ENCODE measurements around the gene RASA2.
"Not testable (repeated sequence)": the region's sequence is repeated elsewhere in the genome, so short reads cannot be mapped to it uniquely, and the experiment has no call there.

The RASA2 gene

DNA sequence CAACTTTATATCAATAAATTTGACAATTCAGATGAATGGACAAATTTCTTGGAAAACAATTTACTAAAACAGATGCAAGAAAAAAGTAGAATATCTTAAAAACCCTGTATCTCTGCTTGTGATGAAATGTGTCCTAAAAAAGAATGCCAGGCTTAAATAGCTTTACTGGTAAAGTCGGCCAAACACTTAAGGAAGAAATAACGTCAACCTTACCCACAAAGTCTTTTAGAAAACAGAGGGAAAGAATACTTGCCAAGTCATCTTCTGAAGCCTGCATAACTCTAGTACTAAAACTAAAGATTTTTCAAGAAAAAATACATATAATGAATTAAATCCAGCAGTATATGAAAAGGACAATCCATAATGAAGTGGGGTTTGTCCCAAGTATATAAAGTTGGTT is 111.1 kb downstream of the RASA2 start:
- H3K36me3 ChIP-seq (ENCODE audit: insufficient read depth, low read length): peaks cover 34% of the 10 kb centered on the region
- no peak overlapping the region for H3K4me3 ChIP-seq (ENCODE audit: low read length)
- no peaks in the 10 kb centered on the region for H3K4me1 ChIP-seq (ENCODE audit: insufficient read depth, low read length)
- H3K27me3 ChIP-seq (ENCODE audit: insufficient read depth, low read length): no peaks in the 10 kb centered on the region
- H3K9me3 ChIP-seq (ENCODE audit: low read length): peaks cover 15% of the 10 kb centered on the region
- H2AFZ ChIP-seq (ENCODE audit: low read depth, low read length): no peak overlapping the region

DNA sequence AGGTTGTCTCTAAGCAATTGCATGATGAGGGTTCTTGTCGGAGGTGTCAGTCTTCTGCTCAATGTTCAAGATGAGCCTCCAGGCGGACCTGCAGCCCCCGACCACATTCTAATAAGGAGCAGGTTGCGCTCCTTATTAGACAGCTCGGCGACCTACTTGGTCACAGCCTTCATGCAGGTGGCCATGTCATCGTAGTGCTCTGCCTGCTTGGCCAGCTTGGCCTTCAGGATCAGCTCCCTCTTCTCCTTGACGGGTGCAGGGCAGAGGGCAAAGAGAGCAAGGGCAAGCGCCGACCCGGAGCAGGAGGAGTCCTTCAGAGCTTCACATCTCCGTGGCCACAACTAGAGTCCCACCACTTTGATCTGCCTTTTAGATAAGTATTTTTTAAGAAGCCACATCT is 113.5 kb downstream of the RASA2 start:
- H3K27me3 ChIP-seq (ENCODE audit: insufficient read depth, low read length): no peaks in the 10 kb centered on the region
- H3K4me3 ChIP-seq (ENCODE audit: low read length): no peak overlapping the region
- H3K4me1 ChIP-seq (ENCODE audit: insufficient read depth, low read length): no peaks in the 10 kb centered on the region
- peaks cover 9% of the 10 kb centered on the region for H3K9me3 ChIP-seq (ENCODE audit: low read length)
- peaks cover 27% of the 10 kb centered on the region for H3K36me3 ChIP-seq (ENCODE audit: insufficient read depth, low read length)
- no peak overlapping the region for H2AFZ ChIP-seq (ENCODE audit: low read depth, low read length)

DNA sequence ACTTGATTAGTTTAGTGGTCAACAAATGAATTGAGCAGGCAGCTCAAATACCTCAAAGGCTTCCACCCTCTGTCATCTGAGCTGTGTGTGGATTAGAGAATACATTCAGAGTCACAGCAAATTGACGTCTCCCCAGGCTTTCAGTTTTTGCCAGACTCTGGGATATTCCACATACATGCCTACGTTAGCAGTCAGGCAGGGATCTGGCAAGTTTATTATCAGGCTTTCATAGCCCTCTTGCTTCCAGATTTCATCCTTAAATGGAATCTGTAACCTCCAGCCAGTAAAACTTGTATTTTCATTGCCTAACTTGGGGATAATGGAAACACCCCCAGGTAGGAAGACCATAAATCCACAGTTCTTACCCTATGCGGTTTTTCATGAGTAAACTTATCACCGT is 115.9 kb downstream of the RASA2 start:
- H3K36me3 ChIP-seq (ENCODE audit: insufficient read depth, low read length): peaks cover 11% of the 10 kb centered on the region
- H3K27me3 ChIP-seq (ENCODE audit: insufficient read depth, low read length): no peaks in the 10 kb centered on the region
- no peak overlapping the region for H3K4me3 ChIP-seq (ENCODE audit: low read length)
- no peaks in the 10 kb centered on the region for H3K4me1 ChIP-seq (ENCODE audit: insufficient read depth, low read length)
- no peak overlapping the region for H2AFZ ChIP-seq (ENCODE audit: low read depth, low read length)
- H3K9me3 ChIP-seq (ENCODE audit: low read length): peaks cover 7% of the 10 kb centered on the region

DNA sequence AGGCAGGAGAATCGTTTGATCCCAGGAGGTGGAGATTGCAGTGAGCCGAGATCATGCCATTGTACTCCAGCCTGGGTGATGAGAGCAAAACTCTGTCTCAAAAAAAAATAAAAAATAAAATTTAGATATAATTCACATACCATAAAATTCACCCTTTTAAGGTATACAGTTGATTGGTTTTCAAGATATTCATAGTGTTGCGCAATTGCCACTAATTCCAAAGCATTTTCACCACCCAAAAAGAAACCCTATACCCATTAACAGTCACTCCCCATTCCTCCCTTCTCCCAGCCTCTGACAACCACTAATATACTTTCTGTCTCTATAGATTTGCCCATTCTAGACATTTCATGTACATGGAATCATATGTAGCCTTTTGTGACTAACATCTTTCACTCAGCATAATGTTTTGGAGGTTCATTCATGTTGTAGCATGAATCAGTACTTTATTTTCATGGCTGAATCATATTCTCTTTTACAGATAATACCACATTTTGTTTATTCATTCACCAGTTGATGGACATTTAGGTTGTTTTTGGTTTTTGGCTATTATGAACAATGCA is 116.7 kb downstream of the RASA2 start:
- no peak overlapping the region for H2AFZ ChIP-seq (ENCODE audit: low read depth, low read length)
- no peak overlapping the region for H3K4me3 ChIP-seq (ENCODE audit: low read length)
- H3K9me3 ChIP-seq (ENCODE audit: low read length): peaks cover 7% of the 10 kb centered on the region
- no peaks in the 10 kb centered on the region for H3K4me1 ChIP-seq (ENCODE audit: insufficient read depth, low read length)
- H3K27me3 ChIP-seq (ENCODE audit: insufficient read depth, low read length): no peaks in the 10 kb centered on the region
- H3K36me3 ChIP-seq (ENCODE audit: insufficient read depth, low read length): peaks cover 19% of the 10 kb centered on the region

DNA sequence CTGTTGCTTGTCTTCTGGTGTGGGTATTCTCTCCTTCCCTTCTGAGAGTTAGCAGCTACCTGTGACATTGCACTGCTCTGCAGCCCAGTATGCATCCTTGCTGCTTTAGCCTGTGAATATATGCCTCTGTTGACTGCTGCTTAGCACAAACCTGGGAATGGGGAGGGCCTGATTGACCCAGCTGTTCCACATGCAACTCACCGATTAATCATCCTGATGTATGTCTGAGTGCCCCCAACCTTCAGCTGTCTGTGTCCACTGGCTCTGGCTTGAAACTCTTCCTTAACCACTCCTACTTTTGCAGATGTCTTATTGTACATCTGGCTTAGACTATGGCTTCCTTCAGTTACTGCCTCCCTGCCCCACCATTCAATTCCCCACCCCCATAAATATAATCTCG is 119.1 kb downstream of the RASA2 start:
- Histone ChIP-seq H3K36me3 (ENCODE audit: insufficient read depth, low read length) (peaks cover 30% of the 10 kb centered on the region), H3K4me3 (ENCODE audit: low read length) (no peak overlapping the region), H3K9me3 (ENCODE audit: low read length) (peaks cover 5% of the 10 kb centered on the region), H3K27me3 (ENCODE audit: insufficient read depth, low read length) (no peaks in the 10 kb centered on the region), H2AFZ (ENCODE audit: low read depth, low read length) (no peak overlapping the region), H3K4me1 (ENCODE audit: insufficient read depth, low read length) (no peaks in the 10 kb centered on the region)

DNA sequence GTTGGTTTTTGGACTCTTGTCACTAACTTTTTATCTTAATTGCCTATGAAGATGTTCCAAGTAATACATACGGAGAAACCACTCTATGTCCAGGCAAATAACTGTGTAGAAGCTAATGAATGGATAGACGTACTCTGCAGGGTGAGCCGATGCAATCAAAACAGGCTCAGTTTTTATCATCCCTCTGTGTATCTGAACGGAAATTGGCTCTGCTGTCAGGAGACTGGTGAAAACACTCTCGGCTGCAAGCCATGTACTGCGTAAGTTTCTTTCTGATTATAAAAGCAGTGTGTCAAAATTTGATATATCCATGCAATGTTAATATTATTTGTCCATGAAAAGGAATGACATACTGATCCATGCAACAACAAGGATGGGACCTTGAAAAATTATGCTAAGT is 121.6 kb downstream of the RASA2 start:
- Histone ChIP-seq H3K4me3 (ENCODE audit: low read length) (no peak overlapping the region), H3K4me1 (ENCODE audit: insufficient read depth, low read length) (no peaks in the 10 kb centered on the region), H3K9me3 (ENCODE audit: low read length) (no peaks in the 10 kb centered on the region), H3K27me3 (ENCODE audit: insufficient read depth, low read length) (no peaks in the 10 kb centered on the region), H3K36me3 (ENCODE audit: insufficient read depth, low read length) (peaks cover 46% of the 10 kb centered on the region), H2AFZ (ENCODE audit: low read depth, low read length) (no peak overlapping the region)

DNA sequence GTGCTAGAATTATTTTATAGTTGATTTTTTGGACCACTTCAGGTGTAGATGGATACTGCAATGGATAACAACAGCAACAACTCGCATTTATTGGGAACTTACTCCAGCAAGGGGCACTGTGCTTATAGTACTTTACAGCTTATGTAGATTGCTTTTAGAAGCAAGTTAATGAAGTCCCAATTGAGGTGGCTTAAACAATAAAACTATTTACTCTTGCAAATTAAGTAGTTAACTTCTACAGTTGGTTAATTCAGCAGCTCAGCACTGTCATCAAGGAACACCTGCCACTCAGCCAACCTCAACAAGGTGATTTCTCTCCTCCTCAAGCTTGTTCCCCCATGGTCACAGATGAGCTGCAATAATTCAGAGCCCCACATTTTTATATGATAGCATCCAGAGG is 124.1 kb downstream of the RASA2 start:
- H2AFZ ChIP-seq (ENCODE audit: low read depth, low read length): no peak overlapping the region
- no peaks in the 10 kb centered on the region for H3K4me1 ChIP-seq (ENCODE audit: insufficient read depth, low read length)
- no peaks in the 10 kb centered on the region for H3K9me3 ChIP-seq (ENCODE audit: low read length)
- H3K27me3 ChIP-seq (ENCODE audit: insufficient read depth, low read length): no peaks in the 10 kb centered on the region
- H3K4me3 ChIP-seq (ENCODE audit: low read length): no peak overlapping the region
- peaks cover 44% of the 10 kb centered on the region for H3K36me3 ChIP-seq (ENCODE audit: insufficient read depth, low read length)

DNA sequence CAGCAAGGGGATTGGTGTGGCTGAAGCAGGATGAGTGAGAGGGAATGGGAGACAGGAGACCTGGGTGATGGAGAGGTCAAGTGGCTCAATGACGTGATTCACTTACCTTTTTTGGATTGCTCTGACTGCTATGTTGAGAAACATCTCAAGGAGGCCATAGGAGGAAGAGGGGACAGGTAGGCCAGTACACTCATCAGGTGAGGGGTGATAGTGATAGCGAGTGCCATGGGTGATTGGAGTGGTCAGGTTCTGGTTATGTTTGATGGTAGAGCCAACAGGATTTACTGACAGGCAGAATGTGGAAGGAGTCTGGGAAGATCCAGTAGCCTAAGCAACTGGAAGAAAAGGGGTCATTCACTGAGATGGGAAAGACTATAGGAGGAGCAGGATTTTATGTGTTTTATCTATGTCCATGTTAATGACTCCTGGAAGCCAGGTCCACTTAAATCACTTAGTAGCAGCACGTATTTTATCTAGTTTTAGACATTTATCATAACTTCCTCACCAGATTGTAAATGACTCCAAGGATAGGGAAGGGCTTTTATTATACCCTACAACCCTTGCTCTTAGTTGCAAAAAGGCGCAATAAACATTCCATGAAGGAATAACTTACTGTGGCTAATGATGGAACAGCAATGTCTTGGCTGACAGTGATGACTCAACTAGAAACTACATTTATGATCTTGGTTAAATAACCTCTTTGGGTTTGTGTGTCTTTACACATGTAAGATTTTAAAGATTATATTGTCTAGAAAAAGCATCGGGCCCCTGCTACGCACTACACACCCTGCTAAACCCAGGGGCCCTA is 131.5 kb downstream of the RASA2 start:
- Histone ChIP-seq H3K27me3 (ENCODE audit: insufficient read depth, low read length) (no peaks in the 10 kb centered on the region), H3K36me3 (ENCODE audit: insufficient read depth, low read length) (no peaks in the 10 kb centered on the region)

DNA sequence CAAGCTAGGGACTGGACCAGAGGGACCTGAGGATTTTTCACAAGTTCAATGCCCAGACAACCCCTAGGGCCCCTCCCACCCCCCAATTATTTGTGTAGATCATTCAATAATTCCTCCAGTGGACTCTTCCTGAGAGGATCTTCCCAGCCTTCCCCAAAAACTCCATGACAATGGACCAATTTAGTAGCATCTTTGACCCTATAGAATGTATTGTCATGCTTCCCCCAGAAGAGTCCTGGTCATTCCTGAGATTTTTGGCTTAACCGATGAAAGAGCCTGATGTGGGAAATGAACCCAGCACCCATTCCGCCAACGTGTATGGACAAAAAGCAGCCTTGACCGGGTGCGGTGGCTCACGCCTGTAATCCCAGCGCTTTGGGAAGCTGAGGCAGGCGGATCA is 132.1 kb downstream of the RASA2 start:
- H3K27me3 ChIP-seq (ENCODE audit: insufficient read depth, low read length): no peaks in the 10 kb centered on the region
- H3K9me3 ChIP-seq (ENCODE audit: low read length): peaks cover 2% of the 10 kb centered on the region
- no peaks in the 10 kb centered on the region for H3K36me3 ChIP-seq (ENCODE audit: insufficient read depth, low read length)
- no peak overlapping the region for H2AFZ ChIP-seq (ENCODE audit: low read depth, low read length)
- no peaks in the 10 kb centered on the region for H3K4me1 ChIP-seq (ENCODE audit: insufficient read depth, low read length)
- H3K4me3 ChIP-seq (ENCODE audit: low read length): no peak overlapping the region

More for the DNA sequence above, 131.5 kb downstream of the RASA2 start:
- no peak overlapping the region for H3K4me3 ChIP-seq (ENCODE audit: low read length)
- H2AFZ ChIP-seq (ENCODE audit: low read depth, low read length): no peak overlapping the region
- H3K4me1 ChIP-seq (ENCODE audit: insufficient read depth, low read length): no peaks in the 10 kb centered on the region
- peaks cover 2% of the 10 kb centered on the region for H3K9me3 ChIP-seq (ENCODE audit: low read length)

DNA sequence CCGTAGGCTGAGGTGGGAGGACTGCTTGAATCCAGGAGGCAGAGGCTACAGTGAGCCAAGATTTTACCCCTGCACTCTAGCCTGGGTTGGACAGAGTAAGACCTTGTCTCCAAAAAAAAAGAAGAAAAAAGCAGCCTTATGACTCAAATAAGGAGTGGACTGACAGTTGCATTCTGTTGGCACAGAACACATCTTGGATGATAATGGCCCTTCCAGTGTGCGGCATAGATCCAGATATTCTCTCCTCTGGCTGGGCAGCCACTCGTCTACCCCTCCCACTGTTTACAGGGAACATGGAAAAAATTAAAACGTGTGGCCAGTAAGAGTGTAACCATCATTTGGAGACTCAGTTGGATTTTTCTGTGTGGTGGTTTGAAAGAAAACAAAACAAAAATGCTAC is 132.6 kb downstream of the RASA2 start:
- no peaks in the 10 kb centered on the region for H3K36me3 ChIP-seq (ENCODE audit: insufficient read depth, low read length)
- no peak overlapping the region for H2AFZ ChIP-seq (ENCODE audit: low read depth, low read length)
- no peaks in the 10 kb centered on the region for H3K4me1 ChIP-seq (ENCODE audit: insufficient read depth, low read length)
- peaks cover 2% of the 10 kb centered on the region for H3K9me3 ChIP-seq (ENCODE audit: low read length)
- H3K27me3 ChIP-seq (ENCODE audit: insufficient read depth, low read length): no peaks in the 10 kb centered on the region
- H3K4me3 ChIP-seq (ENCODE audit: low read length): no peak overlapping the region

DNA sequence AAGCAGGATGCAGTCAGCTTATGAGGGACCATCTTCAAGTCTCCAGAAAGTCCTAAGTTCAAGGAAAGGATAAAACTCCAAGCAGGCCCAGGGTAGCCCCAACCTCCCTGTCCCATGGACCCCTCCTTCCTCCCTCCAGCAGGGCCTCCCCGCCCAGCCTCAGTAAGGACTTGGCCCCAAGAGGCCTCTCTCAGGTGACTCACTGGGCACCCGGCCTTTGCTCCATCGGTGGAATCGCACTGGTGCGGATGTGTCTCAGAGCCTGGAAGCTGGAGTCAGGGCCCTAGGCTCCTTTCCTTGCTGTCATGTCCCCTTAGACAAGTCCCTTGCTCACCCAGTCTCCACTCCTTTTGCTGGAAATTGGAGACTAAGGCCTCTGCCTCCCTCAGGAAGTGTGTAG is 136.9 kb downstream of the RASA2 start:
- no peaks in the 10 kb centered on the region for H3K36me3 ChIP-seq (ENCODE audit: insufficient read depth, low read length)
- no peaks in the 10 kb centered on the region for H3K4me1 ChIP-seq (ENCODE audit: insufficient read depth, low read length)
- H2AFZ ChIP-seq (ENCODE audit: low read depth, low read length): no peak overlapping the region
- H3K27me3 ChIP-seq (ENCODE audit: insufficient read depth, low read length): peaks cover 2% of the 10 kb centered on the region
- H3K9me3 ChIP-seq (ENCODE audit: low read length): no peaks in the 10 kb centered on the region
- H3K4me3 ChIP-seq (ENCODE audit: low read length): no peak overlapping the region

DNA sequence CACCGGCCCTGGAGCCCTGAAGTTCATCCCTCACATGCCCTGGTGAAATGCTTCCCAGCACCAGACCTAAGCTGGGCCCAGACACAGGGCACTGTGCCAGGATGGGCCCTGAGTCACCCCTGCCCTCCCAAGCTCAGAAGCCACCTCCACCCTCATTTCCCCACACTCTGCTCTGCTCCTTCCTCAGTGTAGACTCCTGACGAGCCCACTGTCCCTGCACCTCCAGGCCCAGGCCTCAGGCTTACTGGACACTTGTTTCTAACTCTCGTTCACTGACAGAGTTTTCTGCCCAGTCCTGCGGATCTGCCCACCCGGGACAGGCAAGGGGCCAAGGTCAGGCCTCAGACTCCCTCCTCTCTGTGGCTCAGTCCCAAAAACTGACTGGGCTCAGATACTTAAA is 138.7 kb downstream of the RASA2 start:
- Histone ChIP-seq H3K4me1 (ENCODE audit: insufficient read depth, low read length) (no peaks in the 10 kb centered on the region), H3K27me3 (ENCODE audit: insufficient read depth, low read length) (peaks cover 2% of the 10 kb centered on the region), H3K36me3 (ENCODE audit: insufficient read depth, low read length) (no peaks in the 10 kb centered on the region), H2AFZ (ENCODE audit: low read depth, low read length) (no peak overlapping the region), H3K4me3 (ENCODE audit: low read length) (no peak overlapping the region), H3K9me3 (ENCODE audit: low read length) (no peaks in the 10 kb centered on the region)

DNA sequence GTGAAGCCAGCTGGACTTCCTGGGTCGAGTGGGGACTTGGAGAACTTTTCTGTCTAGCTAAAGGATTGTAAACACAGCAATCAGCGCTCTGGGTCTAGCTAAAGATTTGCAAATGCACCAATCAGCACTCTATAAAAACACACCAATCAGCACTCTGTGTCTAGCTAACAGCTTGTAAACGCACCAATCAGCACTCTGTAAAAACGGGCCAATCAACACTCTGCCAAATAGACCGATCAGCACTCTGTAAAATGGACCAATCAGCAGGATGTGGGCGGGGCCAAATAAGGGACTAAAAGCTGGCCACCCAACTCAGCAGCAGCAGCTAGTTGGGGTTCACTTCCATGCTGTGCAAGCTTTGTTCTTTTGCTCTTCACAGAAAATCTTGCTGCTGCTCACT is 141.5 kb downstream of the RASA2 start:
- H3K27me3 ChIP-seq (ENCODE audit: insufficient read depth, low read length); H3K4me3 ChIP-seq (ENCODE audit: low read length); H3K9me3 ChIP-seq (ENCODE audit: low read length); H2AFZ ChIP-seq (ENCODE audit: low read depth, low read length); H3K4me1 ChIP-seq (ENCODE audit: insufficient read depth, low read length); H3K36me3 ChIP-seq (ENCODE audit: insufficient read depth, low read length): not testable (repeated sequence)
